Astrocyte of the spinal cord (primary cell): ENCODE data around the gene PANK2.

Source experiments
- DNase-seq: peaks from one replicate; pipeline ENCODE4 v3.0.0; 2011; ENCODE audit warnings: low read depth, low spot score
- H3K4me3 ChIP-seq: 2 replicates; pipeline ENCODE4 v1.5.1; 2011; ENCODE audit warnings: low read depth, mild to moderate bottlenecking, low read length, moderate library complexity
- CTCF ChIP-seq: IDR thresholded peaks from 2 replicates; pipeline ENCODE4 v1.5.1; 2012; ENCODE audit warnings: low read depth, mild to moderate bottlenecking, low read length, inconsistent platforms
- in situ Hi-C: cut with HindIII; loops from 2 replicates; pipeline ENCODE4 v1.10.0; 2017; ENCODE audit warnings: low sequenced_read_pairs

The PANK2 gene

GRCh38 chr20:3908667-3909066 lies 19.5 kb downstream of the PANK2 start:
- in situ Hi-C loops, result no loop called here

GRCh38 chr20:3909952-3910366 lies 20.8 kb downstream of the PANK2 start:
- no peak overlapping the region for H3K4me3 ChIP-seq
- DNase-seq, result no peak
- no peak for TF ChIP-seq CTCF
- in situ Hi-C loops, result no loop called here

More at GRCh38 chr20:3908667-3909066, 19.5 kb downstream of the PANK2 start:
- DNase-seq, result no peak
- no peak overlapping the region for H3K4me3 ChIP-seq
- no peak for TF ChIP-seq CTCF

GRCh38 chr20:3910853-3911252 lies 21.7 kb downstream of the PANK2 start:
- in situ Hi-C loops, result no loop called here
- no peak for DNase-seq
- no peak overlapping the region for H3K4me3 ChIP-seq
- no peak for TF ChIP-seq CTCF

GRCh38 chr20:3911956-3912355 lies 22.8 kb downstream of the PANK2 start:
- DNase-seq, result no peak
- in situ Hi-C loops, result no loop called here
- TF ChIP-seq CTCF, result no peak
- H3K4me3 ChIP-seq, result no peak overlapping the region

- no peak for DNase-seq
- in situ Hi-C loops, result no loop called here
- no peak for TF ChIP-seq CTCF
- H3K4me3 ChIP-seq, result no peak overlapping the region
These were observed 25.3 kb downstream of the PANK2 start for GRCh38 chr20:3914446-3914845.

- in situ Hi-C loops, result no loop called here
- no peak overlapping the region for H3K4me3 ChIP-seq
- no peak for TF ChIP-seq CTCF
- no peak for DNase-seq
These were observed 26.5 kb downstream of the PANK2 start for GRCh38 chr20:3915691-3916090.

- DNase-seq, result no peak
- in situ Hi-C loops, result no loop called here
- H3K4me3 ChIP-seq, result no peak overlapping the region
- no peak for TF ChIP-seq CTCF
These were observed 27.2 kb downstream of the PANK2 start for GRCh38 chr20:3916364-3916763.
